ENCODE data around the gene KCNJ12. TPM values are rescaled to one million over a fixed set of nuclear protein-coding genes. Genes with fewer than 3 reads are reported as not detected.
"Not testable (repeated sequence)": the region's sequence is repeated elsewhere in the genome, so short reads cannot be mapped to it uniquely, and the experiment has no call there.

Gene KCNJ12
- total and polyA plus RNA-seq, 2 of the 4 experiments (the other 2 are of a cell fraction): under 0.01 to 0.10 TPM

DNA sequence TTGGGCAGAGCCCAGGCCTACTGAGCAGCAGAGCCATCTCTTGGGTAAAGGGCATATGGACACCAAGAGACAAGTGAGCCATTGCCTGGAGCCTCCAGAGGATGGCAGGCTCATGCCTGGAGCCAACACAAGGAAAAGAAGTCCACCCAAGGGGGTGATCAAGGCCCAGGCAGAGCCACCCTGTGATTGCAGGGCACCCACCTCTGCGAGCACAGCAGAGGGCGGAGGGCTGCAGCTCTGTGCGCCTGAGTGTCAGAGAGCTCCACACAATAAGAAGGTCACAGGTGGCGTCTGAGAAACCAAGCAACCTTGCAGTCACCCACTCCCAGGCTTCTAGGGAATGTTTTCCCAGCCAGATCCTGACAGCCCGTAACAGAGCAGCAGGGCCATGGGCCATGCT lies 57.8 kb downstream of the KCNJ12 start:
- H3K27me3 ChIP-seq (ENCODE audit: control insufficient read depth, insufficient read depth, low read length); H3K18ac ChIP-seq (ENCODE audit: low read depth, low read length); H3K4me2 ChIP-seq (ENCODE audit: low read depth, low read length); H3K27ac ChIP-seq (ENCODE audit: insufficient read depth, low read length); H2AK5ac ChIP-seq (ENCODE audit: low read depth, low read length); H3K9ac ChIP-seq (ENCODE audit: low read depth, low read length); H2BK20ac ChIP-seq (ENCODE audit: low read depth, low read length); H2BK15ac ChIP-seq (ENCODE audit: low read depth, low read length); H3K4me1 ChIP-seq (ENCODE audit: control insufficient read depth, insufficient read depth, low read length); CTCF ChIA-PET; H2AFZ ChIP-seq (replicated peaks; ENCODE audit: low read length, poor library complexity); H3K4ac ChIP-seq (ENCODE audit: low read depth, low read length); H3K14ac ChIP-seq (replicated peaks; ENCODE audit: low read depth, low read length); H3K9me1 ChIP-seq (ENCODE audit: insufficient read depth, low read length); H3K23ac ChIP-seq (ENCODE audit: low read depth, low read length); H3K79me1 ChIP-seq (ENCODE audit: low read depth in 1 of 2, low read length in 2 of 2); DNase-seq; H3K36me3 ChIP-seq (ENCODE audit: control insufficient read depth, insufficient read depth, low read length); H3K56ac ChIP-seq (ENCODE audit: extremely low read depth, insufficient read depth, low read length); H2BK5ac ChIP-seq (ENCODE audit: low read depth, low read length, poor library complexity, severe bottlenecking); H3K9me3 ChIP-seq (ENCODE audit: control insufficient read depth, insufficient read depth, low read length); H4K20me1 ChIP-seq (ENCODE audit: insufficient read depth, low read length); BruUV-seq (replicated peaks); H2BK120ac ChIP-seq (ENCODE audit: low read depth, low read length); intact Hi-C loops (cut with micrococcal nuclease); H2AK9ac ChIP-seq (replicated peaks; ENCODE audit: low read depth, low read length, poor library complexity); H4K5ac ChIP-seq (ENCODE audit: low read depth, low read length); H3K4me3 ChIP-seq (ENCODE audit: insufficient read depth, low read depth, low read length); in situ Hi-C loops (cut with MboI; ENCODE audit: low sequenced_read_pairs); POLR2A ChIA-PET (ENCODE audit: unreplicated experiment); ATAC-seq (ENCODE audit: low read depth); dilution Hi-C loops (cut with HindIII; ENCODE audit: low sequenced_read_pairs, unreplicated experiment); H4K91ac ChIP-seq (ENCODE audit: insufficient read depth, low read depth, low read length); H4K8ac ChIP-seq (ENCODE audit: low read depth in 2 of 2, low read length in 2 of 2): not testable (repeated sequence)
- 79% methylated on average over 2 of the region's 5 CpGs; no CpG with 5 or more reads in 1 of the 2 experiments for WGBS, 2 experiments (ENCODE audit: extremely low coverage in 2 of 2, insufficient read length in 1 of 2)

DNA sequence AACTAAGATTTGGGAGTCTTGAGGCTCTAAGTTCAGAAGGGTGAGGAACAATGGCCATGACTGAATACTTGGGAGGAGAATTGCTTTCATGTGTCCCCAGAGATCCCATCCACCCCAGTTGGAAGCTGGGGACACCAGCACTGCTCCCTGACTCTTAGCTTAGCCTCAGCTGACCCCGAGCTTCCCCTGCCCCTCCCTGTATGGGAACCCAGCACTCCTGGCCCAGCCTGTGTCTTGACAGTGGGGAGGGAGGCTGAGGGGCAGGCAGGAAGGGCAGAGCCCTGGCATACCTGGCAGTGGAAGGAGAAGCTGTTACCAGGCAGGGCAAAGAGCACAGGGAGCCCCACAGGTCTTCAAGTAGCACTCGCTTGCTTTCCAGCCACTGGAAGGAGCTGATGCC lies 58.8 kb downstream of the KCNJ12 start:
- H2AK5ac ChIP-seq (ENCODE audit: low read depth, low read length); H3K23ac ChIP-seq (ENCODE audit: low read depth, low read length); H2BK5ac ChIP-seq (ENCODE audit: low read depth, low read length, poor library complexity, severe bottlenecking); H3K18ac ChIP-seq (ENCODE audit: low read depth, low read length); H3K79me1 ChIP-seq (ENCODE audit: low read depth in 1 of 2, low read length in 2 of 2); H3K4ac ChIP-seq (ENCODE audit: low read depth, low read length); H3K9me1 ChIP-seq (ENCODE audit: insufficient read depth, low read length); H3K36me3 ChIP-seq (ENCODE audit: control insufficient read depth, insufficient read depth, low read length); H2BK120ac ChIP-seq (ENCODE audit: low read depth, low read length); H3K9ac ChIP-seq (ENCODE audit: low read depth, low read length); H3K27ac ChIP-seq (ENCODE audit: insufficient read depth, low read length); H4K20me1 ChIP-seq (ENCODE audit: insufficient read depth, low read length); H2BK15ac ChIP-seq (ENCODE audit: low read depth, low read length); POLR2A ChIA-PET (ENCODE audit: unreplicated experiment); H3K14ac ChIP-seq (replicated peaks; ENCODE audit: low read depth, low read length); ATAC-seq (ENCODE audit: low read depth); DNase-seq; H3K4me2 ChIP-seq (ENCODE audit: low read depth, low read length); H3K4me1 ChIP-seq (ENCODE audit: control insufficient read depth, insufficient read depth, low read length); BruUV-seq (replicated peaks); H2AFZ ChIP-seq (replicated peaks; ENCODE audit: low read length, poor library complexity); intact Hi-C loops (cut with micrococcal nuclease); H4K5ac ChIP-seq (ENCODE audit: low read depth, low read length); H2BK20ac ChIP-seq (ENCODE audit: low read depth, low read length); H3K9me3 ChIP-seq (ENCODE audit: control insufficient read depth, insufficient read depth, low read length); H3K27me3 ChIP-seq (ENCODE audit: control insufficient read depth, insufficient read depth, low read length); in situ Hi-C loops (cut with MboI; ENCODE audit: low sequenced_read_pairs); H2AK9ac ChIP-seq (replicated peaks; ENCODE audit: low read depth, low read length, poor library complexity); H3K56ac ChIP-seq (ENCODE audit: extremely low read depth, insufficient read depth, low read length); H4K91ac ChIP-seq (ENCODE audit: insufficient read depth, low read depth, low read length); H3K4me3 ChIP-seq (ENCODE audit: insufficient read depth, low read depth, low read length); H4K8ac ChIP-seq (ENCODE audit: low read depth in 2 of 2, low read length in 2 of 2); dilution Hi-C loops (cut with HindIII; ENCODE audit: low sequenced_read_pairs, unreplicated experiment): not testable (repeated sequence)
- WGBS, 2 experiments (ENCODE audit: extremely low coverage in 2 of 2, insufficient read length in 1 of 2): no CpG with 5 or more reads among the region's 2 CpGs
- CTCF ChIA-PET: interaction anchor here (0.7 kb wide), 1 partner anchor 22 kb away, joined by 3 read pairs; no protein-coding TSS in a partner anchor
